ENCODE measurements around the gene EFNB2.

GRCh38 chr13:106540613-106541012, 5.2 kb upstream of the EFNB2 start:
- TF ChIP-seq CTCF (conservative IDR thresholded peaks at IDR 0.05; ENCODE audit: low read length) (no peak), EZH2phosphoT487 (IDR thresholded peaks at IDR 0.05; ENCODE audit: borderline replicate concordance, low read depth, low read length) (no peak)
